ENCODE measurements around the gene SP1.

Gene SP1

GRCh38 chr12:53451661-53452158, 71.7 kb downstream of the SP1 start, which contains the start of gene PCBP2 (continued):
- TF ChIP-seq GLIS2 (tag by site-specific recombination; IDR thresholded peaks at IDR 0.05) (no peak), ZNF585B (tag by site-specific recombination; IDR thresholded peaks at IDR 0.05) (no peak), ZNF449 (tag by site-specific recombination; IDR thresholded peaks at IDR 0.05) (no peak), ZFP37 (tag by site-specific recombination; IDR thresholded peaks at IDR 0.05) (no peak), ZNF292 (tag by site-specific recombination; IDR thresholded peaks at IDR 0.05; ENCODE audit: borderline replicate concordance, low read depth) (no peak), ZNF501 (tag by site-specific recombination; IDR thresholded peaks at IDR 0.05) (peak; percentile 82; the same call in 1 of the 2 replicates), ZNF518A (tag by site-specific recombination; conservative IDR thresholded peaks at IDR 0.05; ENCODE audit: low read depth) (peak; percentile 93), PBX3 (CRISPR knock-in tag; IDR thresholded peaks at IDR 0.05) (no peak), PRDM2 (tag by site-specific recombination; IDR thresholded peaks at IDR 0.05; ENCODE audit: borderline replicate concordance) (no peak), ZNF76 (tag by site-specific recombination; IDR thresholded peaks at IDR 0.05; ENCODE audit: borderline replicate concordance, low read depth) (peak; percentile 68), SP2 (tag by site-specific recombination; IDR thresholded peaks at IDR 0.05) (peak; percentile 82), SETDB1 (IDR thresholded peaks at IDR 0.05; ENCODE audit: insufficient read length, low read length) (no peak), GLI2 (tag by site-specific recombination; IDR thresholded peaks at IDR 0.05; ENCODE audit: borderline replicate concordance, low read depth) (no peak), ZNF223 (tag by site-specific recombination; IDR thresholded peaks at IDR 0.05) (no peak), ZBTB11 (tag by site-specific recombination; conservative IDR thresholded peaks at IDR 0.05; ENCODE audit: low read depth) (peak; percentile 96), ZBTB7A (tag by site-specific recombination; IDR thresholded peaks at IDR 0.05; ENCODE audit: low read depth) (no peak), ZNF510 (tag by site-specific recombination; IDR thresholded peaks at IDR 0.05; ENCODE audit: insufficient replicate concordance) (no peak), ZBTB44 (tag by site-specific recombination; IDR thresholded peaks at IDR 0.05) (no peak), ZNF473 (tag by site-specific recombination; IDR thresholded peaks at IDR 0.05) (no peak), ZNF350 (tag by site-specific recombination; IDR thresholded peaks at IDR 0.05) (no peak)

Data from HEK293 (cell line).